D721Med (cell line): ENCODE results near the gene RIMKLB.
"Not testable (repeated sequence)": the region's sequence is repeated elsewhere in the genome, so short reads cannot be mapped to it uniquely, and the experiment has no call there.

Experiments
- DNase-seq: peaks from one replicate; pipeline ENCODE4 v3.0.0; 2011; ENCODE audit warnings: low spot score; ENCODE audit not compliant: insufficient read length
- FAIRE-seq: peaks from 2 replicates; lab custom pipeline; 2011; peaks lifted over from hg19 to GRCh38; lab: Jason Lieb, UNC
- TF ChIP-seq, protein P1 (sequence below): IDR thresholded peaks from 2 replicates; pipeline ENCODE4 v1.5.1; 2012; ENCODE audit warnings: mild to moderate bottlenecking, control low read depth; ENCODE audit not compliant: insufficient read depth; ENCODE audit errors: missing control alignments

The RIMKLB gene

DNA sequence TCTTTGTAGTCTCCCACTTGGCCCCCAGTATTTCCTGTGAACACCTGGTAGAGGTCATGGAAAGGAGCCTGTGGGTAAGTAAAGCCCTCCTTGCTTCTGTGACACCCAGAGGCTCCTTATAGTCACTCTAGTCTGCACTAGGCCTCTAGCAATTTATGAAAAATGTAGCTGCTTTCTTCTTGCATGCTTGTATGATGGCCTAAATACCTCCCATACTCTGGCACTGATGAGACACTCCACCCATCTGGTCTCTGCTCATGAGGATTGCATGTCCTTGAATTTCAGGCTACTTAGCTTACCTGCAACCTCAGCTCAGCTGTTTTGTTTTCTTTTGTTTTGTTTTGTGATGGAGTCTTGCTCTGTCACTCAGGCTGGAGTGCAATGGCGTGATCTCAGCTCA lies 120.1 kb downstream of the RIMKLB start:
- DNase-seq (no peak), FAIRE-seq (no peak)
- TF ChIP-seq, protein P1, sequence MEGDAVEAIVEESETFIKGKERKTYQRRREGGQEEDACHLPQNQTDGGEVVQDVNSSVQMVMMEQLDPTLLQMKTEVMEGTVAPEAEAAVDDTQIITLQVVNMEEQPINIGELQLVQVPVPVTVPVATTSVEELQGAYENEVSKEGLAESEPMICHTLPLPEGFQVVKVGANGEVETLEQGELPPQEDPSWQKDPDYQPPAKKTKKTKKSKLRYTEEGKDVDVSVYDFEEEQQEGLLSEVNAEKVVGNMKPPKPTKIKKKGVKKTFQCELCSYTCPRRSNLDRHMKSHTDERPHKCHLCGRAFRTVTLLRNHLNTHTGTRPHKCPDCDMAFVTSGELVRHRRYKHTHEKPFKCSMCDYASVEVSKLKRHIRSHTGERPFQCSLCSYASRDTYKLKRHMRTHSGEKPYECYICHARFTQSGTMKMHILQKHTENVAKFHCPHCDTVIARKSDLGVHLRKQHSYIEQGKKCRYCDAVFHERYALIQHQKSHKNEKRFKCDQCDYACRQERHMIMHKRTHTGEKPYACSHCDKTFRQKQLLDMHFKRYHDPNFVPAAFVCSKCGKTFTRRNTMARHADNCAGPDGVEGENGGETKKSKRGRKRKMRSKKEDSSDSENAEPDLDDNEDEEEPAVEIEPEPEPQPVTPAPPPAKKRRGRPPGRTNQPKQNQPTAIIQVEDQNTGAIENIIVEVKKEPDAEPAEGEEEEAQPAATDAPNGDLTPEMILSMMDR, result no peak

DNA sequence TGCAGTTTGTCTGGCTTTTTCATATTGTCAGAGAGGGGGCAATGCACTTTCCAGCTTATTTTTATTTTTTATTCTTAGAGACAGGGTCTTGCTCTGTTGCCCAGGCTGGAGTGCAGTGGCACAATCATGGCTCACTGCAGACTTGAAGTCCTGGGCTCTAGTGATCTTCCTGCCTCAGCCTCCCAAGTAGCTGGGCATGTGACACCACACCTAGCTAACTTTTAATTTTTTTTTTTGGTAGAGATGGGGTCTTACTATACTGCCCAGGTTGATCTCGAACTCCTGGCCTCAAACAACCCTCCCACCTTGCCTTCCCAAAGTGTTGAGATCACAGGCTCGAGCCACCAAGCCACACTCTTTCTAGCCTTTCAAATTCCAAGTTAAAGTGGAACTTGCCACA lies 120.7 kb downstream of the RIMKLB start:
- FAIRE-seq (no peak), DNase-seq (no peak)
- TF ChIP-seq, protein P1, result no peak

DNA sequence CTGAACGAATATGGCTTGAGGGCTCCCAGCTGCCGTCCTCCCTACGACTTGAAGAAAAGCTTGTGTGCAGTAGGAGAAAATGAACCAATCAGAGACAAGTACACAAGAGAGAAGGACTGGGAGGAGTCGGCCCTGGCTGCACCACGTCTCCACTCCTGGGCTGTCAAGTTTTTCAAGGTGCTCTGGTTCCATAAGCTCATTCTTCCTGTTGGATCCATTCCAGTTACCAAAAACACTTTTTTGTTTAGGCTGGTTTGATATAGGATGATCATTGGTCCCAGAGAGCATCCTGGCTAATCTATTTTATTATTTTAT lies 121.8 kb downstream of the RIMKLB start:
- DNase-seq (no peak), FAIRE-seq (no peak)
- TF ChIP-seq, protein P1, result no peak

DNA sequence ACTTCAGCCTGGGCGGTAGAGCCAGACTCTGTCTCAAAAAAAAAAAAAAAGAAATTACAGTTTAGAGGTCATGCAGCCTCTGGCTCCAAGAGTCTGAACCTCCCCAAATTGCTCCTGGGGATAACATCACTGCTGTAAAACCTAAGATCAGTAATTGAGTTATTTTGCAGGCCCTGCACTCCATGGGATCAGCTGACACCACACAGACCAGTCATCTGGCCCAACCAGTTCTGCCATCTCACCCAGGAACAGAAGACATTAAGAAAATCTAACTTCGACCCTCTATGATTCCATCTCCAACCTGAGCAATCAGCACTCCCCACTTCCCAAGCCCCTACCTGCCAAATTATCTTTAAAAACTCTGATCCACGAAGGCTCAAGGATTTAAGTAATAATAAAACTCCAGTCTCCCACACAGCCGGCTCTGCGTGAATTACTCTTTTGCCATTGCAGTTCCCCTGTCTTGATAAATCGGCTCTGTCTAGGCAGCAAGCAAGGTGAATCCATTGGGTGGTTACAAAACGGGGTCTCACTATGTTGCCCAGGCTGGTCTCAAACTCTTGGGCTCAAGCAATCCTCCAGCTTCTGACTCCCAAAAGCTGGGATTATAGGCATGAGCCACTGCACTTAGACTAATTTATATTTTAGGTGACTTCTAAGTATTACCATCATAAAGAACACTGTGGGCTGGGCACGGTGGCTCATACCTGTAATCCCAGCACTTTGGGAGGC lies 123.1 kb downstream of the RIMKLB start:
- not testable (repeated sequence) for FAIRE-seq, DNase-seq

DNA sequence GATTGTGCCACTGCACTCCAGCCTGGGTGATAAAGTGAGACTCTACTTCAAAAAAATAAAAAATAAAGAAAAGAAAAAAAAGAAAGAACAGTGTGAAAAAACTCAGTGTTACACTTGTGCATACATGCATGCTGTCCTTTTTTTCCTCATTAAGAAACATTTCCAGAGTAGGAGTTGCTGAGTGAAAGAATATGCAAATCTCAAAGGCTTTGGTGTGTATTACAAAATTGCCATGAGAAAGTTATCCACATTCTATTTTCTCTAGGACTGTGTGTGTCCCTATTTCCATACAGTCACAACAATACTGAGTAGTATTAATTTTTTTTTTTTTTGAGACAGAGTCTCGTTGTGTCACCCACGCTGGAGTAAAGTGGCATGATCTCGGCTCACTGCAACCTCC lies 123.8 kb downstream of the RIMKLB start:
- FAIRE-seq (no peak), DNase-seq (no peak)
- TF ChIP-seq, protein P1, result no peak

DNA sequence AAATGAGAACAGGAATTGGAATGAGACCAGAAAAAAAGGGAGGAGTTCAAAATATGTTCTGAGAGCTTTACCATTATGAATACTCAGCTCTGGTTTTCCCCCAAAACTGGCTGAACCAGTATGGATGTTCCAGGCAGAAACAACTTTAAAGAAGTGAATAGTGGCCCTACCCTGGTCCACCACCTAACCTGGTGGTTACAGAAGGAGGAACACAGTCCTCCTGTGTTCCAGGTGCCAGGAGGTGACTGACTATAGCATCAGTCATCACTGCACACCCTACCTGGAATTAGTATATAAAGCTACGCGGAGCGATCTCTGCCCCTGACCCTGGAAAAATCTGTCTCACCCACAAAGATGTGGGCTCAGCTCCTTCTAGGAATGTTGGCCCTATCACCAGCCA lies 124.5 kb downstream of the RIMKLB start, which contains the start of gene A2ML1:
Gene A2ML1, plus strand, starts transcription at position 324 of the 400 bp plus-strand sequence. Its CDS starts 31 bp downstream, at position 355.
- no peak for FAIRE-seq
- TF ChIP-seq, protein P1, result no peak
- DNase-seq, result no peak

DNA sequence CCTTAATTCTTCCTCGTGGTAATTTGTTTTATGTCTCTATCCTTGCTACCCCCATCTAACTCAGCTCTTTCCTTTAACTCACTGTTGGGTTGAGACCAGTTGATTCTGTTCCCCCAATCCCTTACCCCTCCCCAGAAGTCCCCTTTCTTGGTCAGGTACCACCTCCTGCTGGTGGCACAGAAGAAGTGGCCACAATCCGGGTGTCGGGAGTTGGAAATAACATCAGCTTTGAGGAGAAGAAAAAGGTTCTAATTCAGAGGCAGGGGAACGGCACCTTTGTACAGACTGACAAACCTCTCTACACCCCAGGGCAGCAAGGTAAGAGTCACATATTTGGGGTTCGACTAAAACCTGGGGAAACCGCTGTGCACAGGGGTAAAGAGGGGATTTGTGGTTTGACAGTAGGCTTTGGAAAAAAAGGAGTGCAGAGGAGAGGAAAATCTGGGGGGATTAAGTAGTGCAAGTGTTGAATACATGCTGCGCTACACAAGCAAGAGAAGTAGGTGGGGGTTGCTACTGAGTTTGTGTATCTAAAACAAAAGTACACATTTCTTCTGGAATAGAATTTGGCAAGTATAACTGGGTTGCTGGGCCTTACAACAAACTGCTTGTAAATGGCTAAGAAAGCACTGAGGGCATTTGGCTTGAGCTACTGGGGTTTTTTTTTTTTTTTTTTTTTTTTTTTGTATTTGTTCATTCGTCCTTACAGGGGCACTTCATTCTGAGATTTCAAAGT lies 125.9 kb downstream of the RIMKLB start:
- no peak for FAIRE-seq
- TF ChIP-seq, protein P1, result peak; percentile 42
- DNase-seq, result no peak
